SK-N-MC (cell line): Measurements from ENCODE around the gene DZIP1L.
"Not testable (repeated sequence)": the region's sequence is repeated elsewhere in the genome, so short reads cannot be mapped to it uniquely, and the experiment has no call there.

Experiments
- EZH2 ChIP-seq: fragments of 200-600 bp; sonication (generic); IDR thresholded peaks from one replicate; pipeline ENCODE4 v1.6.1; 2017; ENCODE audit warnings: antibody characterized with exemption
- FOXP2 ChIP-seq: optimal IDR thresholded peaks from 2 replicates; pipeline ENCODE3; 2011; ENCODE audit warnings: mild to moderate bottlenecking, moderate library complexity; ENCODE audit not compliant: insufficient read depth; ENCODE audit errors: extremely low read length, control extremely low read depth
- POLR2AphosphoS5 ChIP-seq: IDR thresholded peaks from 2 replicates; pipeline ENCODE4 v1.6.1; 2012; ENCODE audit warnings: mild to moderate bottlenecking, low read depth, low read length, borderline replicate concordance

- TF ChIP-seq POLR2AphosphoS5, EZH2, FOXP2: not testable (repeated sequence)
These were observed 26.8 kb upstream of the DZIP1L start for GRCh38 chr3:138142181-138142580.
